ENCODE measurements around the gene SLC35F2. TPM values are rescaled to one million over a fixed set of nuclear protein-coding genes. Genes with fewer than 3 reads are reported as not detected.
A peak's percentile ranks its signal among the peaks of the same experiment; 100 is the strongest.
"Not testable (repeated sequence)": the region's sequence is repeated elsewhere in the genome, so short reads cannot be mapped to it uniquely, and the experiment has no call there.

SLC35F2 gene
- total and polyA plus RNA-seq, 10 donors = 5.0 to 9.1 (median 6.7) TPM

GRCh38 chr11:107860688-107861087, 2.1 kb upstream of the SLC35F2 start:
- no peaks in the 10 kb centered on the region for H3K36me3 ChIP-seq
- TF ChIP-seq POLR2A (IDR thresholded peaks at IDR 0.05) (no peak), POLR2AphosphoS5 (IDR thresholded peaks at IDR 0.05) (no peak), CTCF (IDR thresholded peaks at IDR 0.05 in 8 of 11, conservative IDR thresholded peaks at IDR 0.05 in 3 of 11) (no peak)
- intact Hi-C loops (cut with DNase I; ENCODE audit: low total_unique reads) = no loop called here
- H3K4me1 ChIP-seq = peaks cover 4 to 38% (median 20%) of the 10 kb centered on the region in 6 donors
- WGBS, 5 donors = 75 to 81% (median 79%) methylated on average over 2 of the region's 2 CpGs
- H3K27ac ChIP-seq = no peak overlapping the region
- H3K9me3 ChIP-seq = no peaks in the 10 kb centered on the region
- H3K4me3 ChIP-seq = no peak overlapping the region
- H3K27me3 ChIP-seq (replicated peaks in 1 of 7) = peaks cover 0 to 12% (median 0%) of the 10 kb centered on the region in 7 donors
- DNase-seq = no peak

- H3K27ac ChIP-seq; H3K36me3 ChIP-seq; intact Hi-C loops (cut with DNase I; ENCODE audit: low total_unique reads); DNase-seq; H3K9me3 ChIP-seq: not testable (repeated sequence)
- WGBS, 5 donors = 86 to 91% (median 89%) methylated on average over 15 of the region's 15 CpGs
- Histone ChIP-seq H3K27me3 (replicated peaks in 1 of 7) (peaks cover 0 to 12% (median 0%) of the 10 kb centered on the region in 7 donors), H3K4me1 (peaks cover 4 to 38% (median 20%) of the 10 kb centered on the region in 6 donors), H3K4me3 (peak overlapping the region in 1 of 8 donors; percentile 69)
Observed at GRCh38 chr11:107860240-107860620, 1.6 kb upstream of the SLC35F2 start.

- Histone ChIP-seq H3K27ac (peak overlapping the region in 4 of 8 donors; percentile 66 to 75 (median 72)), H3K36me3 (no peaks in the 10 kb centered on the region), H3K9me3 (no peaks in the 10 kb centered on the region), H3K4me3 (peak overlapping the region; percentile 63 to 93 (median 76)), H3K4me1 (peaks cover 4 to 38% (median 20%) of the 10 kb centered on the region in 6 donors), H3K27me3 (replicated peaks in 1 of 7) (peaks cover 0 to 12% (median 0%) of the 10 kb centered on the region in 7 donors)
- DNase-seq = peak; percentile 87
- WGBS, 5 donors = 1 to 3% (median 2%) methylated on average over 31 of the region's 31 CpGs
- intact Hi-C loops (cut with DNase I; ENCODE audit: low total_unique reads) = no loop called here
- TF ChIP-seq CTCF (IDR thresholded peaks at IDR 0.05 in 8 of 11, conservative IDR thresholded peaks at IDR 0.05 in 3 of 11) = no peak
- no peak for TF ChIP-seq POLR2A (IDR thresholded peaks at IDR 0.05)
- peak in 1 of 3 donors; percentile 29 for TF ChIP-seq POLR2AphosphoS5 (IDR thresholded peaks at IDR 0.05)
Observed at GRCh38 chr11:107859459-107860239, 1.1 kb upstream of the SLC35F2 start.

- H3K27ac ChIP-seq = peak overlapping the region in 6 of 8 donors; percentile 27 to 75 (median 68)
- H3K4me1 ChIP-seq = peaks cover 4 to 38% (median 20%) of the 10 kb centered on the region in 6 donors
- intact Hi-C loops (cut with DNase I; ENCODE audit: low total_unique reads) = no loop called here
- no peak for DNase-seq
- H3K36me3 ChIP-seq = no peaks in the 10 kb centered on the region
- no peaks in the 10 kb centered on the region for H3K9me3 ChIP-seq
- H3K27me3 ChIP-seq (replicated peaks in 1 of 7) = peaks cover 0 to 12% (median 0%) of the 10 kb centered on the region in 7 donors
- H3K4me3 ChIP-seq = peak overlapping the region; percentile 63 to 93 (median 76)
- WGBS, 5 donors = 44 to 49% (median 47%) methylated on average over 14 to 16 of the region's 16 CpGs
- TF ChIP-seq POLR2A (IDR thresholded peaks at IDR 0.05) (no peak), POLR2AphosphoS5 (IDR thresholded peaks at IDR 0.05) (no peak), CTCF (IDR thresholded peaks at IDR 0.05 in 8 of 11, conservative IDR thresholded peaks at IDR 0.05 in 3 of 11) (no peak)
Observed at GRCh38 chr11:107857550-107858216, 904 bp downstream of the SLC35F2 start.
